Activated CD4-positive, alpha-beta T cell treated with anti-CD3 and anti-CD28 coated beads, Interleukin-2, amount 10 ng/mL, durations not matched to agents 7 days and 5 days (primary cell): ENCODE measurements around the gene FITM2. TPM values are rescaled to one million over a fixed set of nuclear protein-coding genes. Genes with fewer than 3 reads are reported as not detected.
"Not testable (repeated sequence)": the region's sequence is repeated elsewhere in the genome, so short reads cannot be mapped to it uniquely, and the experiment has no call there.

Experiments
- CTCF ChIA-PET: fragments of 350-600 bp; sonication (Branson Sonifier 250); formaldehyde crosslinking; loops from one replicate; lab custom pipeline; 2021; ENCODE audit warnings: antibody characterized with exemption; lab: Charles Lee
- POLR2A ChIA-PET: fragments of 350-600 bp; sonication (Branson Sonifier 250); formaldehyde crosslinking; loops from one replicate; lab custom pipeline; 2021; ENCODE audit warnings: antibody characterized with exemption; lab: Charles Lee
- DNase-seq: peaks from one replicate; pipeline ENCODE4 v3.0.0-alpha.2; 2020
- H3K27ac Mint-ChIP-seq: one replicate; pipeline ENCODE4 v1.8.0; 2021; ENCODE audit warnings: mild to moderate bottlenecking, moderate library complexity, mixed read lengths
- H3K27me3 Mint-ChIP-seq: one replicate; pipeline ENCODE4 v1.8.0; 2021; ENCODE audit warnings: mixed read lengths
- H3K36me3 Mint-ChIP-seq: one replicate; pipeline ENCODE4 v1.8.0; 2021; ENCODE audit warnings: low read depth, mixed read lengths
- H3K4me1 Mint-ChIP-seq: one replicate; pipeline ENCODE4 v1.8.0; 2021; ENCODE audit warnings: mixed read lengths
- H3K4me3 Mint-ChIP-seq: one replicate; pipeline ENCODE4 v1.8.0; 2021; ENCODE audit warnings: mild to moderate bottlenecking, moderate library complexity, mixed read lengths
- H3K9me3 Mint-ChIP-seq: one replicate; pipeline ENCODE4 v1.8.0; 2021; ENCODE audit warnings: mixed read lengths
- total RNA-seq, 2 experiments: library from RNA; stranded (reverse); gene quantifications; one replicate each; pipeline ENCODE4 v1.2.3, GENCODE V29; 2021

FITM2 gene
- total RNA-seq, 2 experiments from 2014 or later = 4.8 to 4.9 TPM

- peaks cover 2% of the 10 kb centered on the region for H3K4me1 Mint-ChIP-seq
- no peaks in the 10 kb centered on the region for H3K9me3 Mint-ChIP-seq
- POLR2A ChIA-PET = no interaction called here
- no peak overlapping the region for H3K4me3 Mint-ChIP-seq
- DNase-seq = no peak
- H3K27me3 Mint-ChIP-seq = peaks cover 7% of the 10 kb centered on the region
- no peak overlapping the region for H3K27ac Mint-ChIP-seq
- CTCF ChIA-PET = interaction anchor here (4.2 kb wide), 1 partner anchor 13 kb away, joined by 19 read pairs; the partner anchor contains the start of gene FITM2
- H3K36me3 Mint-ChIP-seq = no peaks in the 10 kb centered on the region
These were observed 13.3 kb upstream of the FITM2 start for GRCh38 chr20:44324343-44324742.

GRCh38 chr20:44319839-44320422 is 8.9 kb upstream of the FITM2 start:
- Mint-ChIP-seq H3K4me3 (no peak overlapping the region), H3K9me3 (no peaks in the 10 kb centered on the region), H3K27me3 (peaks cover 8% of the 10 kb centered on the region), H3K27ac (no peak overlapping the region), H3K36me3 (no peaks in the 10 kb centered on the region), H3K4me1 (no peaks in the 10 kb centered on the region)
- ChIA-PET CTCF (interaction anchor here (1.1 kb wide), 1 partner anchor 9 kb away, joined by 4 read pairs; the partner anchor contains the start of gene FITM2), POLR2A (no interaction called here)
- DNase-seq = no peak

- CTCF ChIA-PET = interaction anchor here (0.6 kb wide), 1 partner anchor 192 kb away, joined by 4 read pairs; no protein-coding TSS in a partner anchor
- Mint-ChIP-seq H3K9me3 (no peaks in the 10 kb centered on the region), H3K27me3 (peaks cover 8% of the 10 kb centered on the region), H3K27ac (no peak overlapping the region), H3K36me3 (no peaks in the 10 kb centered on the region), H3K4me1 (peaks cover 13% of the 10 kb centered on the region), H3K4me3 (no peak overlapping the region)
- DNase-seq = no peak
- POLR2A ChIA-PET = interaction anchor here (0.5 kb wide), 1 partner anchor 43 kb away, joined by 3 read pairs; no protein-coding TSS in a partner anchor
These were observed 3.9 kb upstream of the FITM2 start for GRCh38 chr20:44314870-44315269.

GRCh38 chr20:44309763-44310663 is 989 bp downstream of the FITM2 start:
- Mint-ChIP-seq H3K4me1 (peaks cover 20% of the 10 kb centered on the region), H3K4me3 (peak overlapping the region; percentile 91), H3K27ac (peak overlapping the region; percentile 94), H3K27me3 (no peaks in the 10 kb centered on the region), H3K36me3 (no peaks in the 10 kb centered on the region), H3K9me3 (no peaks in the 10 kb centered on the region)
- DNase-seq = no peak
- CTCF ChIA-PET = interaction anchor here (0.9 to 6.3 kb wide), 16 partner anchors 10 to 645 kb away, joined by 3 to 144 read pairs (median 4); partner anchors contain the start of gene OSER1
- POLR2A ChIA-PET = no interaction called here

GRCh38 chr20:44306927-44307326 is 4.1 kb downstream of the FITM2 start:
- no peak for DNase-seq
- Mint-ChIP-seq H3K4me3 (no peak overlapping the region), H3K9me3 (no peaks in the 10 kb centered on the region), H3K4me1 (peaks cover 20% of the 10 kb centered on the region), H3K27ac (peak overlapping the region; percentile 10), H3K27me3 (no peaks in the 10 kb centered on the region), H3K36me3 (no peaks in the 10 kb centered on the region)
- POLR2A ChIA-PET = no interaction called here
- CTCF ChIA-PET = no interaction called here

GRCh38 chr20:44304383-44304782 is 6.6 kb downstream of the FITM2 start:
- Mint-ChIP-seq H3K36me3 (no peaks in the 10 kb centered on the region), H3K27me3 (no peaks in the 10 kb centered on the region), H3K4me3 (no peak overlapping the region), H3K9me3 (no peaks in the 10 kb centered on the region), H3K27ac (no peak overlapping the region), H3K4me1 (peaks cover 2% of the 10 kb centered on the region)
- no peak for DNase-seq
- ChIA-PET POLR2A (interaction anchor here (0.6 kb wide), 1 partner anchor 8 kb away, joined by 3 read pairs; no protein-coding TSS in a partner anchor), CTCF (no interaction called here)

- Mint-ChIP-seq H3K4me1 (no peaks in the 10 kb centered on the region), H3K9me3 (no peaks in the 10 kb centered on the region), H3K27me3 (no peaks in the 10 kb centered on the region), H3K27ac (no peak overlapping the region), H3K4me3 (no peak overlapping the region), H3K36me3 (no peaks in the 10 kb centered on the region)
- no peak for DNase-seq
- ChIA-PET POLR2A (no interaction called here), CTCF (no interaction called here)
These were observed 8.3 kb downstream of the FITM2 start for GRCh38 chr20:44302736-44303135.

GRCh38 chr20:44302026-44302669 is 8.9 kb downstream of the FITM2 start:
- ChIA-PET CTCF (no interaction called here), POLR2A (interaction anchor here (0.6 kb wide), 1 partner anchor 76 kb away, joined by 3 read pairs; no protein-coding TSS in a partner anchor)
- no peak overlapping the region for H3K4me3 Mint-ChIP-seq
- H3K27me3 Mint-ChIP-seq = no peaks in the 10 kb centered on the region
- H3K27ac Mint-ChIP-seq = no peak overlapping the region
- DNase-seq = no peak
- H3K36me3 Mint-ChIP-seq = no peaks in the 10 kb centered on the region
- no peaks in the 10 kb centered on the region for H3K9me3 Mint-ChIP-seq
- no peaks in the 10 kb centered on the region for H3K4me1 Mint-ChIP-seq

GRCh38 chr20:44301285-44301684 is 9.7 kb downstream of the FITM2 start:
- POLR2A ChIA-PET = no interaction called here
- DNase-seq = no peak
- Mint-ChIP-seq H3K4me1 (no peaks in the 10 kb centered on the region), H3K36me3 (no peaks in the 10 kb centered on the region), H3K4me3 (no peak overlapping the region), H3K9me3 (no peaks in the 10 kb centered on the region), H3K27me3 (no peaks in the 10 kb centered on the region), H3K27ac (no peak overlapping the region)
- CTCF ChIA-PET = interaction anchor here (1.4 to 2.1 kb wide), 2 partner anchors 9 to 84 kb away, joined by 4 to 17 read pairs; partner anchors contain the start of gene FITM2

GRCh38 chr20:44299011-44299535 is 11.9 kb downstream of the FITM2 start:
- H3K9me3 Mint-ChIP-seq, H3K27me3 Mint-ChIP-seq, H3K27ac Mint-ChIP-seq, POLR2A ChIA-PET, H3K4me1 Mint-ChIP-seq, DNase-seq, H3K36me3 Mint-ChIP-seq, H3K4me3 Mint-ChIP-seq: not testable (repeated sequence)
- CTCF ChIA-PET = interaction anchor here (0.7 to 2.1 kb wide), 4 partner anchors 11 to 64 kb away, joined by 3 to 17 read pairs (median 4); partner anchors contain the start of gene FITM2

- no peak overlapping the region for H3K27ac Mint-ChIP-seq
- no peaks in the 10 kb centered on the region for H3K36me3 Mint-ChIP-seq
- no peak for DNase-seq
- no peak overlapping the region for H3K4me3 Mint-ChIP-seq
- no peaks in the 10 kb centered on the region for H3K9me3 Mint-ChIP-seq
- H3K4me1 Mint-ChIP-seq = no peaks in the 10 kb centered on the region
- CTCF ChIA-PET = no interaction called here
- POLR2A ChIA-PET = no interaction called here
- H3K27me3 Mint-ChIP-seq = no peaks in the 10 kb centered on the region
These were observed 13.3 kb downstream of the FITM2 start for GRCh38 chr20:44297721-44298120.

- no peaks in the 10 kb centered on the region for H3K27me3 Mint-ChIP-seq
- DNase-seq = no peak
- ChIA-PET CTCF (interaction anchor here (1.9 kb wide), 1 partner anchor 15 kb away, joined by 5 read pairs; the partner anchor contains the start of gene FITM2), POLR2A (interaction anchor here (0.6 kb wide), 1 partner anchor 9 kb away, joined by 3 read pairs; no protein-coding TSS in a partner anchor)
- H3K9me3 Mint-ChIP-seq = no peaks in the 10 kb centered on the region
- no peaks in the 10 kb centered on the region for H3K4me1 Mint-ChIP-seq
- no peaks in the 10 kb centered on the region for H3K36me3 Mint-ChIP-seq
- H3K27ac Mint-ChIP-seq = no peak overlapping the region
- no peak overlapping the region for H3K4me3 Mint-ChIP-seq
These were observed 15.0 kb downstream of the FITM2 start for GRCh38 chr20:44296011-44296410.
